ENCODE results near the gene XPNPEP1.

The XPNPEP1 gene

GRCh38 chr10:109922976-109923921, at the start of gene XPNPEP1:
Gene XPNPEP1 (minus strand): TSS chr10:109923511. CDS start chr10:109923433, 78 bp downstream.
- peak; percentile 88 for DNase-seq

DNA sequence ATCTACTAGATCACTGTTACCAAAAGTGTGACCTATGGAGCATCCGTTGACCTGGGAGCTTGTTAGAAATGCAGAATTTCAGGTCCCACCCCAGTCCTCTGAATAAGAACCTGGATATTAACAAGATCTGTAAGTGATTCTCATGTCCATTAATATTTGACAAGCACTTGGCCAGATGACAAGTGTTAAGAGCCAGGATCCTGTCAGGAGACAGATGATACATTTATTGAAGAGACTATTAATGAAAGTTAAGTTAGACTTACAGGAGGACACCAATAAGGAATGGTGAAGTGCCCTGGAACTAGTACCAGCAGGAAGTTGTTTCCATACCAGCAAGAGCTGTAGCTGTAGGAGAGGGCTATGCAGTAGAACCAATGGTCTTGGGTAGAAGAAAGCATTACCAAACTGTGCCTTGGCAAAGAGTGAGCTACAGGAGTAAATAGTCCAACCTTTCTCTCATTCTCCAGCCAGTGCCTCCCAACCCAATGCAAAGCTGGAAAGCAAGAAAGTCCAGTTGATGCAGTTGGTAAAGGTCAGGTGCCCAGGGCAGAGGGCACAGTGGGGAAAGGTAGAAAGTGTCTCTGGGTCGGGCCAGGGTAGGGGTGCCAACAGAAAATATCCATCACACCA, 49.2 kb upstream of the XPNPEP1 start:
- no peak for DNase-seq

- DNase-seq, result no peak
Observed at GRCh38 chr10:109971634-109972033, 48.3 kb upstream of the XPNPEP1 start.

- no peak for DNase-seq
Observed at GRCh38 chr10:109969760-109970346, 46.5 kb upstream of the XPNPEP1 start.

- no peak for DNase-seq
Observed at GRCh38 chr10:109968953-109969759, 45.8 kb upstream of the XPNPEP1 start.

GRCh38 chr10:109967739-109968088, 44.4 kb upstream of the XPNPEP1 start:
- no peak for DNase-seq

DNA sequence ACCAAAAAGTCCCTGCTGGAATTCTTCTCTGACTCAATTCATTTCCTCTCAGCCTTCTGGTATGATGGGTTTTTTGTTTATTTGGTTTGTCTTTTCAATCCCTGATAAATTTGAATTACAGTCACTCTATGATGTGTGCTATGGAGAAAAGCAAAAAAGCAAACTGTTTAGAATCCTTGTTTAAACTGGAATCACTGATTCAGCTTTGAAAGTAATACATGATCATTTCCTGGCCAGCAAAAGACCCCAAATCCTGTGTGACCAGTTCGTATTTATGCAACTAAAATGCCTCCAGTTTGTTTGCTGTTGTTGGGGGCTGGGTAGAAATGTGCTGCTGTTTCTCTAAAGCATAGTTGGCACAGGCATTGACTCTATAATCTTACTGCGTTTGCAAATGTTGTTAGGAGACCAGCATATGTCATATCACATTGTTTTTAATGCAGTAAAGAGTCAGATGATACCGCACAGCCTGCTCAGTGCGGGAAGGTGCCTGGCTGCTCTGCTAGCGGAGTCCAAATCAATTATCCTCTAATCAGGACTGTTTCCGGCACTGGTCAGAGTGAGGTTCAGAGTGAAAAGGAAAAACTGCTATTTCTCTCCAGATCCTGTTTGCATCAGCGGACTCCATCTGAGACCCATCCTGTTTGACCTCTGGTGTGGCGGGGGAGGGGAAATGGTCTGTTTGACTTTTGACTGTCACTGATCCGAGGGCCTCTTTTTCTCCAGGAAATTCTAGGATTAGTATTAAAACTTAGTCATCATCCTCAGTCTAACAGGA, 43.8 kb upstream of the XPNPEP1 start:
- no peak for DNase-seq

- DNase-seq, result no peak
Observed at GRCh38 chr10:109964318-109964717, 41.0 kb upstream of the XPNPEP1 start.

DNA sequence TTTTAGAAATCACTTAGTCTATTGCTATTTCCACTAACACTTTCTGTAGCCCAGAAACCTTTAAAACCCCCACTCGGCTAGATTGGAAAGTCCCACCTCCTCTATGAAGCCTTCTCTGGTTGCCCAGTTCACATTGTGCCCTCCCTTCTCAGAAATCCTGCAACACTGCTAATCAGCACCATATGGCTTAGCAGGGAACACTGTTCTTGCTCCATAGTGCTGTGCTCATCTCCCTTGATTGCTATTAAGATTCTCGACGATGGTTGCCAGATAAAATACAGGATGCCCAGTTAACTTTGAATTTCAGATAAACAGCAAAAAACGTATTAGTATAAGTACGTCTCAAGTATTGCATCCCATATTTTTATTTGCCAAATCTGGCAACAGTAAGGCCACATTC, 40.1 kb upstream of the XPNPEP1 start:
- DNase-seq, result no peak

DNA sequence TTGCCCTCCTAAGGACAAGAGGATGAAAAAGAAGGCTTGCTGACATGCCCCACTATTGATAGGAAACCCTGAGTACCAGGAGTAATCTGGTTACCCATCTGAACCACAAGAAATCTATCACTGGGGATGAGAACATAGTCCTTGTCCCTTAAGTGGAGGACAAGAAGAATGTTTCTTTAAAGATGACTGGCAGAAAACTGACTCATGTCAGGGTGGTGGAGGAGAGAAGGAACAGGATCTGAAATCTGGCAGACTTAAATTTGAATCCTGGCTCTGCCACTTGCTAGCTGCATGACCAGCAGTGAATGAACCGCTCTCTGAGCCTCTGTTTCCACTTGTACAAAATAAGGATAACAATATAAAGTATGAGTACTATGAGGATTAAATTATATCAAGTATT, 38.9 kb upstream of the XPNPEP1 start:
- no peak for DNase-seq

- no peak for DNase-seq
Observed at GRCh38 chr10:109961174-109962001, 38.1 kb upstream of the XPNPEP1 start.

- no peak for DNase-seq
Observed at GRCh38 chr10:109960682-109961081, 37.4 kb upstream of the XPNPEP1 start.

DNA sequence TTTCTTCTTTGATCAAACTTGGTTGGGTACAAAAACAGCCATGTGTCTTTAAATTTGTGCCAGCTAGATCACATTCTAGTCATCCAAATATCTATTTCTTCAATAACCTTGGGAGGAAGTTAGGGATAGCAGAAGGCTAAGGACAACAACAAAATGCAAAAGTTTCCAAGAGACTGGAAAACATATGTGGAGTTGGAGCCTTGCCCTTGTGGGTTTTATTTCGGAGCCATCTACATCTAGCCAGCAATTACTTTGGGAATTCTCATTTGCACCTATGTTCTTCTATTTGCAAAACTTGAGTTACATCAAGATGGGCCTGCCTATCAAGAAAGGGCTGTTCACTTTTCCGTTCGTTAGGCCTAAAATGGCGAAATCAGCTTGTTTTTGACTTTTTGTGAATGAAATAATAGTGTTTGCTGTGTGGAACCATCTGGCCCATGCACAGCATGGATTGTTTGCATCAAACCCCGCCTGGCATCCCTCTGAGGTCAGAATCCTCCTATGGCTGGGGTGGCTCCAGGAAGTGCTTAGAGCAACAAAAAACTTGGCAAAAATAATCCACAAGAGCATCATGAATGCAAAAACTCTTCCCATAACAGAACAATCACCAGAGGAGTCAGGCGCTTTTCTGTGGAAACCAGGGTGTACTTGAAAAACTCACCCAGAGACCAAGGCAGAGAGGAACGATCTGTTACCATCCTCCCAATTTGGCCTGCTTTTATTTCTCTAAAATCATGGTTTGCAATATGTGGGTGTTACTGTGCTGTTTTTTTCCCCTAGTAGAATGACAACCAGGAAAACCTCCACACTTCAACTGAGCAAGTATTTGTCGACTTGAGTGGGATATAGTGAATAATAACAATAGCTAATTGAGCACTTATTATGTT, 36.2 kb upstream of the XPNPEP1 start:
- DNase-seq, result no peak

DNA sequence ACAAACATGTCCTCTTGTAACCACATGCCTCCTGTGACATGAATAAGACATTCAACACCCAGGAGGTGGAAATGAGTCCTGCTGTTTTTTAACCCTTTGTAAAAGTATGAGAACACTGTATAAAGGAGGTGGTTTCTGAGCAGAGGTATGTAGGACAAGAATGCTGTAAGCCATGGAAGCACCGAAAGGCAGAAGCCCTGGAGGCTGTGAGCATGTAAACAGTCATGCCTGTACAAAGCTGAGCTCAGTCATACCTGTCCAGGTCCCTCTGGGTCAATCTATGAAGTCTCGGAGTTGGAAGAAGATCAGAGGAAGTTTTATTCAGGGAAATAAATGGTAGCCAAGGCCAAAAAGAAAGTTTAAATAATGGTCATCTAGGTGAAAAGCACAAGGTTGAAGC, 34.7 kb upstream of the XPNPEP1 start:
- DNase-seq, result no peak

GRCh38 chr10:109957092-109957797, 33.9 kb upstream of the XPNPEP1 start:
- DNase-seq, result no peak

GRCh38 chr10:109956454-109957091, 33.3 kb upstream of the XPNPEP1 start:
- no peak for DNase-seq

GRCh38 chr10:109953766-109954165, 30.5 kb upstream of the XPNPEP1 start:
- no peak for DNase-seq

- DNase-seq, result no peak
Observed at GRCh38 chr10:109952526-109952925, 29.2 kb upstream of the XPNPEP1 start.

All from activated CD4-positive, CD25-positive, alpha-beta regulatory T cell treated with anti-CD3 and anti-CD28 coated beads, Interleukin-2, amount 50 U/mL, for 72 hours (primary cell).